ENCODE data around the gene MOSMO.
"Not testable (repeated sequence)": the region's sequence is repeated elsewhere in the genome, so short reads cannot be mapped to it uniquely, and the experiment has no call there.

The MOSMO gene

DNA sequence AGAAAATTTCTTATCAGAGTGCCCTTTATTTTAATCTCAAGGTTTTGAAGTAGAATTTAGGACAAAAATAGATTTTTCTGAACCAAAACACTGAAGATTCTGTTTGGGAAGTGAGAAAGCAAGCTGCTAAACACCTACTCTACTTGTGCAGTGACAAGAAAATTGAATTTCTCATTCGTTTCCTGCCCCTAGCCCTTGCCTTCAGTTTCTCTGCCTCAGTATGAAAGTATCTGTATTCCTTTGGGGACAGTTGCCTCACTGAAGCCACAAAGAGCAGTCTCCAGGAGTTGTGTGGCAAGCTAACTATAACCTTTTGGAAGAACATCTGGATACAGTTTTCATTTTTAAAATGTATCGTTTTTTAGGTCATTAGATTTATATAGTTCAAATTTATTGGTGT is 19.7 kb downstream of the MOSMO start:
- Mint-ChIP-seq H3K27ac (no peak overlapping the region), H3K4me1 (no peaks in the 10 kb centered on the region), H3K4me3 (no peak overlapping the region), H3K9me3 (no peaks in the 10 kb centered on the region), H3K27me3 (ENCODE audit: low read depth, poor library complexity) (no peaks in the 10 kb centered on the region), H3K36me3 (ENCODE audit: low read depth) (peaks cover 6% of the 10 kb centered on the region)
- DNase-seq: no peak
- no peak for TF ChIP-seq CTCF (IDR thresholded peaks at IDR 0.05)

- H3K27ac Mint-ChIP-seq: no peak overlapping the region
- DNase-seq: no peak
- no peaks in the 10 kb centered on the region for H3K4me1 Mint-ChIP-seq
- peaks cover 6% of the 10 kb centered on the region for H3K36me3 Mint-ChIP-seq (ENCODE audit: low read depth)
- H3K27me3 Mint-ChIP-seq (ENCODE audit: low read depth, poor library complexity): no peaks in the 10 kb centered on the region
- no peak for TF ChIP-seq CTCF (IDR thresholded peaks at IDR 0.05)
- no peak overlapping the region for H3K4me3 Mint-ChIP-seq
- no peaks in the 10 kb centered on the region for H3K9me3 Mint-ChIP-seq
These were observed 21.7 kb downstream of the MOSMO start for GRCh38 chr16:22029632-22030031.

GRCh38 chr16:22030087-22030812 is 22.3 kb downstream of the MOSMO start:
- Mint-ChIP-seq H3K4me1 (no peaks in the 10 kb centered on the region), H3K27ac (no peak overlapping the region), H3K36me3 (ENCODE audit: low read depth) (peaks cover 6% of the 10 kb centered on the region), H3K4me3 (no peak overlapping the region), H3K9me3 (no peaks in the 10 kb centered on the region), H3K27me3 (ENCODE audit: low read depth, poor library complexity) (no peaks in the 10 kb centered on the region)
- no peak for TF ChIP-seq CTCF (IDR thresholded peaks at IDR 0.05)
- DNase-seq: no peak

DNA sequence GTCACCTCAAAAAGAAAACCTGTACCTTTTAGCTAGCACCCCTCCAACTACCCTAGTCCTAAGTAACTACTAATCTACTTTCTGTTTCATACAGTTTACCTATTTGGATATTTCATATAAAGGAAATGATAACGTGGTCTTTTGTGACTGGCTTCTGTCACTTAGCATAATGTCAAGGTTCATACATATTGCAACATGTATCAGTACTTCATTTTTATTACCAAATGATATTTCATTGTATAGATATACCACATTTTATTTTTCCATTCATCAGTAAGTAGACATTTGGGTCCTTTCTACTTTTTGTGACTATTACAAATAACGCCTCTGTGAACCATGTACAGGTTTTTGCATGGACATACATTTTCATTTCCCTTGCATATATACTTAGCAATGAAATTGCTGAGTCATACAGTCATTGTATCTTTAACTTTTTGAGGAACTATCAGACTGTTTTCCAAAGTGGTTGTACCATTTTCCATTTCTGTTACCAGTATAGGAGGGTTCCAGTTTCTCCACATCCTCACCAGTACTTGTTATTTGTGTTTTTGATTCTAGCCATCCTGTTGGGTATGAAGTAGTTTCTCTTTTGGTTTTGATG is 23.7 kb downstream of the MOSMO start:
- H3K9me3 Mint-ChIP-seq: no peaks in the 10 kb centered on the region
- no peak overlapping the region for H3K4me3 Mint-ChIP-seq
- peaks cover 6% of the 10 kb centered on the region for H3K36me3 Mint-ChIP-seq (ENCODE audit: low read depth)
- peaks cover 2% of the 10 kb centered on the region for H3K4me1 Mint-ChIP-seq
- DNase-seq: no peak
- H3K27ac Mint-ChIP-seq: no peak overlapping the region
- H3K27me3 Mint-ChIP-seq (ENCODE audit: low read depth, poor library complexity): no peaks in the 10 kb centered on the region
- no peak for TF ChIP-seq CTCF (IDR thresholded peaks at IDR 0.05)

GRCh38 chr16:22034503-22034902 is 26.6 kb downstream of the MOSMO start:
- Mint-ChIP-seq H3K9me3 (no peaks in the 10 kb centered on the region), H3K27ac (no peak overlapping the region), H3K27me3 (ENCODE audit: low read depth, poor library complexity) (no peaks in the 10 kb centered on the region), H3K36me3 (ENCODE audit: low read depth) (peaks cover 10% of the 10 kb centered on the region), H3K4me1 (peaks cover 3% of the 10 kb centered on the region), H3K4me3 (no peak overlapping the region)
- no peak for DNase-seq
- no peak for TF ChIP-seq CTCF (IDR thresholded peaks at IDR 0.05)

- H3K4me1 Mint-ChIP-seq: peaks cover 3% of the 10 kb centered on the region
- no peak for TF ChIP-seq CTCF (IDR thresholded peaks at IDR 0.05)
- H3K27ac Mint-ChIP-seq: no peak overlapping the region
- no peaks in the 10 kb centered on the region for H3K9me3 Mint-ChIP-seq
- DNase-seq: no peak
- H3K4me3 Mint-ChIP-seq: no peak overlapping the region
- peaks cover 10% of the 10 kb centered on the region for H3K36me3 Mint-ChIP-seq (ENCODE audit: low read depth)
- H3K27me3 Mint-ChIP-seq (ENCODE audit: low read depth, poor library complexity): no peaks in the 10 kb centered on the region
These were observed 27.2 kb downstream of the MOSMO start for GRCh38 chr16:22035153-22035552.

GRCh38 chr16:22043882-22044281 is 36.0 kb downstream of the MOSMO start:
- not testable (repeated sequence) for H3K36me3 Mint-ChIP-seq (ENCODE audit: low read depth); H3K27me3 Mint-ChIP-seq (ENCODE audit: low read depth, poor library complexity); DNase-seq; H3K27ac Mint-ChIP-seq; H3K4me1 Mint-ChIP-seq; H3K9me3 Mint-ChIP-seq; H3K4me3 Mint-ChIP-seq

- H3K4me3 Mint-ChIP-seq; H3K27ac Mint-ChIP-seq; H3K36me3 Mint-ChIP-seq (ENCODE audit: low read depth); H3K27me3 Mint-ChIP-seq (ENCODE audit: low read depth, poor library complexity); H3K4me1 Mint-ChIP-seq; H3K9me3 Mint-ChIP-seq; DNase-seq: not testable (repeated sequence)
These were observed 38.0 kb downstream of the MOSMO start for GRCh38 chr16:22045888-22046287.
